Subcutaneous adipose tissue (tissue), 4 donors: Measurements from ENCODE around the gene ABCG1. TPM values are rescaled to one million over a fixed set of nuclear protein-coding genes. Genes with fewer than 3 reads are reported as not detected.

ENCODE experiments used
- small RNA-seq: library from RNA; depleted of rRNA; stranded (forward); fragments of <200 nt; gene quantifications from one replicate; pipeline ENCODE3, GENCODE V24; 2016
- total RNA-seq, 4 donors: library from RNA; depleted of rRNA; stranded (reverse); fragments of >200 nt; gene quantifications; one replicate each; pipeline ENCODE4 v1.1.0, GENCODE V29; 2016
- TF ChIP-seq, protein P1 (sequence below): fragments of 450-650 bp; IDR thresholded peaks from one replicate; pipeline ENCODE4 v1.5.1; 2016; ENCODE audit warnings: low read depth, mild to moderate bottlenecking, control low read depth, antibody characterized with exemption, moderate library complexity

The ABCG1 gene
- total RNA-seq, 4 donors from 2014 or later: 8.6 to 34.7 (median 15.8) TPM

DNA sequence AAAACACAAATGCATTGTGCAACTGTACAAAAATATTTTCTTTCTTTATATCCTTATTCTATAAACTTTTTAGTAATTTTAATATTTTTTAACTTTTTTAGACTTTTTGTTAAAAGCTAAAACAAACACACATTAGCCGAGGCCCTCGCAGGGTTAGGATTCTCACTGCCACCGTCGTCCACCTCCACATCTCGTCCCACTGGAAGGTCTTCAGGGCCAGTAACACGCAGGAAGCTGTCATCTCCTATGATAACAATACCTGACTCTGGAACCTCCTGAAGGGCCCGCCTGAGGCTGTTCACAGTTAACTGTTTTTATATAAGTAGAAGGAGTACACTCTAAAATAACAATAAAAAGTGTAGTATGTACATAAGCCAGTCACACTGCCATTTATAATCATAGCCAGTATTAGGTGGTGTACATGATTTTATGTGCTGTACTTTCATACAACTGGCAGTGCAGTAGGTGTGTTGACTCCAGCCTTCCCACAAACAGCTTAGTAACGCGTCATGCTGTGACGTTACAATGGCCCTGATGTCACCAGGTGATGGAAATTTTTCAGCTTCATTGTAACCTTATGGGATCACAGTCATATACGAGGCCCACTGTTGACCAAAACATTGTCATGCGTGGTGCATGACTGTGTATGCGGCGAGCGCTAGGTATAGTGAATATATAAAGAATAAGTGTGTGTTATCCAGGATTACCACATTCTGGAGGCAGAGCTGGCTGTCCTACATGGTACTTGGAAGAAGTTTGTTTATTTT is 123.0 kb downstream of the ABCG1 start:
- TF ChIP-seq, protein P1, sequence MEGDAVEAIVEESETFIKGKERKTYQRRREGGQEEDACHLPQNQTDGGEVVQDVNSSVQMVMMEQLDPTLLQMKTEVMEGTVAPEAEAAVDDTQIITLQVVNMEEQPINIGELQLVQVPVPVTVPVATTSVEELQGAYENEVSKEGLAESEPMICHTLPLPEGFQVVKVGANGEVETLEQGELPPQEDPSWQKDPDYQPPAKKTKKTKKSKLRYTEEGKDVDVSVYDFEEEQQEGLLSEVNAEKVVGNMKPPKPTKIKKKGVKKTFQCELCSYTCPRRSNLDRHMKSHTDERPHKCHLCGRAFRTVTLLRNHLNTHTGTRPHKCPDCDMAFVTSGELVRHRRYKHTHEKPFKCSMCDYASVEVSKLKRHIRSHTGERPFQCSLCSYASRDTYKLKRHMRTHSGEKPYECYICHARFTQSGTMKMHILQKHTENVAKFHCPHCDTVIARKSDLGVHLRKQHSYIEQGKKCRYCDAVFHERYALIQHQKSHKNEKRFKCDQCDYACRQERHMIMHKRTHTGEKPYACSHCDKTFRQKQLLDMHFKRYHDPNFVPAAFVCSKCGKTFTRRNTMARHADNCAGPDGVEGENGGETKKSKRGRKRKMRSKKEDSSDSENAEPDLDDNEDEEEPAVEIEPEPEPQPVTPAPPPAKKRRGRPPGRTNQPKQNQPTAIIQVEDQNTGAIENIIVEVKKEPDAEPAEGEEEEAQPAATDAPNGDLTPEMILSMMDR: no peak

DNA sequence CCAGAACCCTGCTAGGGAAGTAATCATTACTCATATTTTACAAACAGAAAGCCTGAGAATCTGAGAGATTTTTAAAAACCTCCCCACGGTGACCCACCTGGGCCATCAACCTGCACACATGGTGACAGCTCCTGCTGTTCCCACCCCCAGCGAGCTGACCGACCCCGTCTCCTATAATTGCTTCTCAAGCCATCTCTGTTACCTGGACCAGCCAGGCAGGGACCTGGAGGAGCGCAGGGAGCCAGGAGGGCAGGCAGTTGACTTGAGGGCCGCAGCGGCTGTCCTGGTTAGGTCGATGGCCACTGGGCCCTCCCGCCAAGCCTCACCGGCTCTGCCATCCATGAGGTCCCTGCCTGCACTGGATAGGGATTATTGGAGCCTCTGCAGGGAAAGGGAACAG is 124.2 kb downstream of the ABCG1 start:
- TF ChIP-seq, protein P1: no peak

DNA sequence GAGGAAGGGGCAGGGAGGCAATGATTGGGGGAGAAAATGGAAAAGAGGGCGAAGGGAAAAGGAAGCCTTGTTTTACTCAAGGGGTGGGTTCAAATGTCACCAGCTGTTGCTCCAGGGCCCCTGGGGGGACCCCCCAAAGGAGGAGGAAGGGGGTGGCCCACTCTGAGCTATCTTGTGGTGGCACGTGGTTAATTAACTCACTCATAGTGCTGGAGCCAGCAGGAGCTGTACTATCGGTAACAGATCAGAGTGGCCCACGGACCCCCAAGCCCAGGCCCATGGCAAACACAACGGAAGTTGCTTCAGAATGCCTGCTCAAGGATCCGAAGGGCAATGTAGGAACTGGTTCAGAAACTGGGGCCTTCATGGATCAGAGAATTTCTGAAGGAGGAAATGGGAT is 124.6 kb downstream of the ABCG1 start:
- TF ChIP-seq, protein P1: no peak

DNA sequence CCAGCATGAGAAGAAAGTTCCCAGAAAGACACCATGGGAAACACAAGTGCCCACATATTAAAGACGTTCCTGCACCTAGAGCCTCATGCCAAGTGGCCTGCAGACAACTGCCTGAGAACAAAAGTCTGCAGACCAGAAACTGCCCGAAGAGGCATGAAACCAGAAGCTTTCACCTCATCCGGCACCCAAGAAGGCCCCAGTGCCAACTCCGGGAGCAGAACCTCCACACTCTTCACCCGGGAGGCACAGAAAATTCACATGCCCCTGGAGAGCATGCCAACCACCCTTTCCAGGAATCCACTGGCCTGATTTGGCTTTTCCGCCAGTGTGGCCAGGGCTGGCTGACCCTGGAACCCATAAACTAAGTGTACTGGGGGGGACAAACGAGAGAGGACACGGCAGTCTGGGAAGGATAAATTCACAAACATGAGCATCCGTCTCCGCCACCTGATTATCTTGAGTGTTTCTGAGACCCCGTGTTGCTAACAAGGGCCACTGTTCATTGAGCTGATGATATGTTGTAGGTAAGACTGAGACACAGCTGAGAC is 125.1 kb downstream of the ABCG1 start:
- TF ChIP-seq, protein P1: no peak

DNA sequence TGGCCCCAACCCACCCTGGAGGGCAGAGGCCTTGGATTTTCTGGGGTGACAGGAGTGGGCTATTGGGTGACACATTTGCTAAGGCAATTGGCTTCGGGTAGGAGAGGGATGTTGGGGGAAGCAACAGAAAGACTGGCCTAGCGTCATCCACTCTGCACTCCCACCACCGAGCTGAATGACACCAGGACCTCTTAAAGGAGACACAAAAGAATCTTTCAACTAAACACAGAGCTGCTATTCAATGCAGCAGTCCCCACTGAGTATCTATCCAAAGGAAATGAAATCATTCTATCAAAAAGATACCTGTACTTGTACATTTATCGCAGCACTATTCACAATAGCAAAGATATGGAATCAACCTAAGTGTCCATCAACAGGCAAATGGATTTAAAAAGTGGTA is 125.7 kb downstream of the ABCG1 start:
- TF ChIP-seq, protein P1: no peak

DNA sequence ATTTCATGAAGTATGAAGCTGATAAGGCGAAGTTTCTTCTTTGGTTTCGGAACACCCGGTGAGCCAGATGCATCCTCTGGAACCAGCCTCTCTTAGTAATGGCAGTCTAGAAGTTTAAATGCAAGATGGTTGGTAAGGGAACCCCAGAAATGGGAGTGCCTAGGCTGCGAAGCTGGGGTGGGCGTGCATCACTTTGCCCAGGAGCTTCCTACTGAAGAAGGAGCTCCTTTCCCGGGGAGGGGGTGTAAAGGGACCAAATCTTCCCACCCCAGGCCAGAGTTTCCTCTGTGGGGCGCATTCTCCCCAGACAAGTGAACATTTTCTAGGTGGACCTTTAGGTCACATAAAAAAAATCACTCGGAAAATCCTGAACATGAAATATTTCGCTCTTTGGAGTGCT is 127.5 kb downstream of the ABCG1 start:
- TF ChIP-seq, protein P1: no peak

Small RNAs within 50 kb of the gene (small RNA-seq; reads per million reads assigned to genes)
- gene RNA5SP492: not detected

Other genes with a start within 250 kb of the ABCG1 start
- gene ZBTB21, start 208.8 kb upstream of the ABCG1 start, total RNA-seq: 10 to 100 TPM in 3 of 4 donors, 1 to 10 TPM in 1; 7.0 to 18.4 (median 12.4) TPM
- under 1 TPM in 2 of 4 donors, not detected in 2; 0.17 to 0.19 TPM for gene UMODL1, start 147.8 kb upstream of the ABCG1 start, total RNA-seq
- gene TFF3, start 96.3 kb downstream of the ABCG1 start, total RNA-seq: 10 to 100 TPM in 1 of 4 donors, 1 to 10 TPM in 2, not detected in 1; 2.9 to 13.2 (median 4.6) TPM
- gene TFF2, start 131.9 kb downstream of the ABCG1 start, total RNA-seq: not detected
- gene TFF1, start 147.4 kb downstream of the ABCG1 start, total RNA-seq: not detected
- gene TMPRSS3, start 176.9 kb downstream of the ABCG1 start, total RNA-seq: under 1 TPM in 1 of 4 donors, not detected in 3; 0.34 TPM
- gene UBASH3A, start 184.8 kb downstream of the ABCG1 start, total RNA-seq: 1 to 10 TPM in 1 of 4 donors, under 1 TPM in 2, not detected in 1; 0.38 to 1.2 (median 0.66) TPM